ENCODE results near the gene MAML3.

MAML3 gene

GRCh38 chr4:139720806-139721205 is 433.2 kb downstream of the MAML3 start:
- POLR2A ChIA-PET, result no interaction called here
- TF ChIP-seq HDGF (IDR thresholded peaks at IDR 0.05; ENCODE audit: borderline replicate concordance), result no peak
- no peak for TF ChIP-seq CTBP1 (IDR thresholded peaks at IDR 0.05; ENCODE audit: borderline replicate concordance)
- no peak for TF ChIP-seq ARNT (IDR thresholded peaks at IDR 0.05)
- TF ChIP-seq FOXA1 (IDR thresholded peaks at IDR 0.05), result no peak
- no peak for TF ChIP-seq SUZ12 (IDR thresholded peaks at IDR 0.05)
- no peak for TF ChIP-seq PKNOX1 (IDR thresholded peaks at IDR 0.05)
- TF ChIP-seq FOXK2 (IDR thresholded peaks at IDR 0.05), result no peak
- no peak for TF ChIP-seq FOXM1 (IDR thresholded peaks at IDR 0.05; ENCODE audit: borderline replicate concordance)
- no peak for TF ChIP-seq TARDBP (IDR thresholded peaks at IDR 0.05)
- no peak for TF ChIP-seq ELF4 (IDR thresholded peaks at IDR 0.05)
- TF ChIP-seq BHLHE40 (IDR thresholded peaks at IDR 0.05; ENCODE audit: borderline replicate concordance), result no peak
- no peak for TF ChIP-seq ZNF384 (IDR thresholded peaks at IDR 0.05)
- TF ChIP-seq SP1 (IDR thresholded peaks at IDR 0.05), result no peak
- no peak for DNase-seq (ENCODE audit: extremely low spot score)
- CTCF ChIA-PET, result no interaction called here

- DNase-seq (ENCODE audit: extremely low spot score), result no peak
- TF ChIP-seq CTBP1 (IDR thresholded peaks at IDR 0.05; ENCODE audit: borderline replicate concordance) (no peak), ELF4 (IDR thresholded peaks at IDR 0.05) (no peak), SP1 (IDR thresholded peaks at IDR 0.05) (no peak), TARDBP (IDR thresholded peaks at IDR 0.05) (no peak), L3MBTL2 (conservative IDR thresholded peaks at IDR 0.05) (no peak), NFRKB (IDR thresholded peaks at IDR 0.05) (no peak), PKNOX1 (IDR thresholded peaks at IDR 0.05) (no peak), BHLHE40 (IDR thresholded peaks at IDR 0.05; ENCODE audit: borderline replicate concordance) (no peak), HDGF (IDR thresholded peaks at IDR 0.05; ENCODE audit: borderline replicate concordance) (no peak), SUZ12 (IDR thresholded peaks at IDR 0.05) (no peak), ARNT (IDR thresholded peaks at IDR 0.05) (no peak), FOXM1 (IDR thresholded peaks at IDR 0.05; ENCODE audit: borderline replicate concordance) (no peak), FOXA1 (IDR thresholded peaks at IDR 0.05) (no peak), LEF1 (IDR thresholded peaks at IDR 0.05; ENCODE audit: borderline replicate concordance) (no peak), FOXK2 (IDR thresholded peaks at IDR 0.05) (no peak), ZNF384 (IDR thresholded peaks at IDR 0.05) (no peak)
- ChIA-PET CTCF (no interaction called here), POLR2A (no interaction called here)
Measured at GRCh38 chr4:139719381-139720101, 434.4 kb downstream of the MAML3 start.

- no peak for TF ChIP-seq FOXM1 (IDR thresholded peaks at IDR 0.05; ENCODE audit: borderline replicate concordance)
- no peak for TF ChIP-seq ELF4 (IDR thresholded peaks at IDR 0.05)
- TF ChIP-seq ARNT (IDR thresholded peaks at IDR 0.05), result no peak
- no peak for TF ChIP-seq HDGF (IDR thresholded peaks at IDR 0.05; ENCODE audit: borderline replicate concordance)
- TF ChIP-seq LEF1 (IDR thresholded peaks at IDR 0.05; ENCODE audit: borderline replicate concordance), result no peak
- CTCF ChIA-PET, result no interaction called here
- DNase-seq (ENCODE audit: extremely low spot score), result no peak
- POLR2A ChIA-PET, result no interaction called here
Measured at GRCh38 chr4:139718833-139719232, 435.2 kb downstream of the MAML3 start.

- ChIA-PET POLR2A (no interaction called here), CTCF (no interaction called here)
- no peak for DNase-seq (ENCODE audit: extremely low spot score)
- TF ChIP-seq FOXA1 (IDR thresholded peaks at IDR 0.05), result no peak
- TF ChIP-seq ELF4 (IDR thresholded peaks at IDR 0.05), result no peak
- no peak for TF ChIP-seq BHLHE40 (IDR thresholded peaks at IDR 0.05; ENCODE audit: borderline replicate concordance)
- no peak for TF ChIP-seq PKNOX1 (IDR thresholded peaks at IDR 0.05)
- no peak for TF ChIP-seq HDGF (IDR thresholded peaks at IDR 0.05; ENCODE audit: borderline replicate concordance)
- no peak for TF ChIP-seq ZNF384 (IDR thresholded peaks at IDR 0.05)
- no peak for TF ChIP-seq NFRKB (IDR thresholded peaks at IDR 0.05)
- TF ChIP-seq ARNT (IDR thresholded peaks at IDR 0.05), result no peak
Measured at GRCh38 chr4:139718358-139718757, 435.6 kb downstream of the MAML3 start.

- POLR2A ChIA-PET, result no interaction called here
- DNase-seq (ENCODE audit: extremely low spot score), result no peak
- TF ChIP-seq BHLHE40 (IDR thresholded peaks at IDR 0.05; ENCODE audit: borderline replicate concordance), result no peak
- TF ChIP-seq ARNT (IDR thresholded peaks at IDR 0.05), result no peak
- CTCF ChIA-PET, result interaction anchor here (0.8 kb wide), 1 partner anchor 17 kb away, joined by 3 read pairs; no protein-coding TSS in a partner anchor
Measured at GRCh38 chr4:139715746-139716391, 438.1 kb downstream of the MAML3 start.

- TF ChIP-seq FOXA1 (IDR thresholded peaks at IDR 0.05) (no peak), TARDBP (IDR thresholded peaks at IDR 0.05) (no peak), FOXM1 (IDR thresholded peaks at IDR 0.05; ENCODE audit: borderline replicate concordance) (no peak), PKNOX1 (IDR thresholded peaks at IDR 0.05) (no peak), CTBP1 (IDR thresholded peaks at IDR 0.05; ENCODE audit: borderline replicate concordance) (no peak), SP1 (IDR thresholded peaks at IDR 0.05) (no peak), SUZ12 (IDR thresholded peaks at IDR 0.05) (no peak), FOXK2 (IDR thresholded peaks at IDR 0.05) (no peak), L3MBTL2 (conservative IDR thresholded peaks at IDR 0.05) (no peak), NFRKB (IDR thresholded peaks at IDR 0.05) (no peak), ARNT (IDR thresholded peaks at IDR 0.05) (no peak), HDGF (IDR thresholded peaks at IDR 0.05; ENCODE audit: borderline replicate concordance) (no peak), ELF4 (IDR thresholded peaks at IDR 0.05) (no peak), LEF1 (IDR thresholded peaks at IDR 0.05; ENCODE audit: borderline replicate concordance) (no peak), ZNF384 (IDR thresholded peaks at IDR 0.05) (no peak)
- CTCF ChIA-PET, result interaction anchor here (1.5 kb wide), 1 partner anchor 48 kb away, joined by 3 read pairs; no protein-coding TSS in a partner anchor
- no peak for DNase-seq (ENCODE audit: extremely low spot score)
- POLR2A ChIA-PET, result no interaction called here
Measured at GRCh38 chr4:139712882-139713281, 441.1 kb downstream of the MAML3 start.
